Brain microvascular endothelial cell (primary cell): Measurements from ENCODE around the gene SDR9C7.
"Not testable (repeated sequence)": the region's sequence is repeated elsewhere in the genome, so short reads cannot be mapped to it uniquely, and the experiment has no call there.

Source experiments
- DNase-seq: peaks from one replicate; pipeline ENCODE4 v3.0.0-alpha.2; 2020
- H3K27ac ChIP-seq: fragments of 250-450 bp; sonication (Bioruptor Pico); 2 replicates; pipeline ENCODE4 v1.5.1; 2020; ENCODE audit warnings: mild to moderate bottlenecking, moderate library complexity
- H3K27me3 ChIP-seq: fragments of 250-450 bp; sonication (Bioruptor Pico); replicated peaks from 2 replicates; pipeline ENCODE4 v1.5.1; 2020; ENCODE audit warnings: mild to moderate bottlenecking
- H3K36me3 ChIP-seq: fragments of 250-450 bp; sonication (Bioruptor Pico); replicated peaks from 2 replicates; pipeline ENCODE4 v1.5.1; 2020; ENCODE audit warnings: mild to moderate bottlenecking
- H3K4me3 ChIP-seq: 2 replicates; pipeline ENCODE4 v1.5.1; 2011; ENCODE audit warnings: low read depth, mild to moderate bottlenecking, control low read depth, low read length, moderate library complexity
- in situ Hi-C: cut with HindIII; loops from 2 replicates; pipeline ENCODE4 v1.10.0; 2017; ENCODE audit warnings: low sequenced_read_pairs, low pct_ligation_motif_present
- TF ChIP-seq, protein P1 (sequence below): IDR thresholded peaks from 2 replicates; pipeline ENCODE4 v1.5.1; 2011; ENCODE audit warnings: low read depth, mild to moderate bottlenecking, moderate library complexity, low read length, control low read depth, inconsistent platforms; ENCODE audit errors: missing control alignments

SDR9C7 gene

DNA sequence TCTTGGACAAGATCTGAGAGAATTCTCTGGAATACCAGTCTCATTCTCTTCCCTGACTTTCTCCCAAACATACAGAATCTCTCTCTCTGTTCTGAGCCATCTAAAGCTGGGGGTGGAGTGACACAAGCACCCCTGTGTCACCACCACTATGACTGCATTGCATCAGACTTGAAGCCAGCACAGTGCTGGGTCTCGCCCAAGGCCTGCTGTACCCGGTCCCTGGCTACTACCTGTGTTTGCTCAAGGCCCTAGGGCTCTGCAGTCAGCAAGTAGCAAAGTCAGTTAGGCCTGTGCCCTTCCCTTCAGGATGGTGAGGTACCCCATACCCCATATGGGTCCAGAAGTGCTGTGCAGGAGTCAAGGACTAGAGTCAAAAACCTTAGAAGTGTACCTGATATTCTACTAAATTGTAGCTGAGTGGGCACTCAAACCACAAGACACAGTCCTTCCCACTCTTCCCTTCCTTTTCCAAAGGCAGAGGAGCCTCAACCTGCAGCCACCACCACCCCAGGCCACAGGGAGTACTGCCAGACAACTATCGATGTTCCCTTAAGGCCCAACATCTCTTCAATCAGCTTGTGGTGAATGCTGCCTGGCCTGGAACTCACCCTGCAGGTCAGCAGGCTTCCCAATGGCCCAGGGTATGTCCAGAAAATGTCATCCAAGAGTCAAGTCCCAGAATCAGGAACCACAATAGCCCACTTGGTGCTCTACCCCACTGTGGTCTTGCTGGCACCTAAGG, 44.4 kb upstream of the SDR9C7 start:
- Histone ChIP-seq H3K27ac (no peak overlapping the region), H3K27me3 (no peaks in the 10 kb centered on the region), H3K36me3 (no peaks in the 10 kb centered on the region), H3K4me3 (no peak overlapping the region)
- in situ Hi-C loops, result loop anchor here (25.0 kb wide), 1 partner anchor 216 kb away; the partner anchor contains the start of genes HSD17B6 and PRIM1
- TF ChIP-seq, protein P1, sequence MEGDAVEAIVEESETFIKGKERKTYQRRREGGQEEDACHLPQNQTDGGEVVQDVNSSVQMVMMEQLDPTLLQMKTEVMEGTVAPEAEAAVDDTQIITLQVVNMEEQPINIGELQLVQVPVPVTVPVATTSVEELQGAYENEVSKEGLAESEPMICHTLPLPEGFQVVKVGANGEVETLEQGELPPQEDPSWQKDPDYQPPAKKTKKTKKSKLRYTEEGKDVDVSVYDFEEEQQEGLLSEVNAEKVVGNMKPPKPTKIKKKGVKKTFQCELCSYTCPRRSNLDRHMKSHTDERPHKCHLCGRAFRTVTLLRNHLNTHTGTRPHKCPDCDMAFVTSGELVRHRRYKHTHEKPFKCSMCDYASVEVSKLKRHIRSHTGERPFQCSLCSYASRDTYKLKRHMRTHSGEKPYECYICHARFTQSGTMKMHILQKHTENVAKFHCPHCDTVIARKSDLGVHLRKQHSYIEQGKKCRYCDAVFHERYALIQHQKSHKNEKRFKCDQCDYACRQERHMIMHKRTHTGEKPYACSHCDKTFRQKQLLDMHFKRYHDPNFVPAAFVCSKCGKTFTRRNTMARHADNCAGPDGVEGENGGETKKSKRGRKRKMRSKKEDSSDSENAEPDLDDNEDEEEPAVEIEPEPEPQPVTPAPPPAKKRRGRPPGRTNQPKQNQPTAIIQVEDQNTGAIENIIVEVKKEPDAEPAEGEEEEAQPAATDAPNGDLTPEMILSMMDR, result no peak
- DNase-seq, result no peak

DNA sequence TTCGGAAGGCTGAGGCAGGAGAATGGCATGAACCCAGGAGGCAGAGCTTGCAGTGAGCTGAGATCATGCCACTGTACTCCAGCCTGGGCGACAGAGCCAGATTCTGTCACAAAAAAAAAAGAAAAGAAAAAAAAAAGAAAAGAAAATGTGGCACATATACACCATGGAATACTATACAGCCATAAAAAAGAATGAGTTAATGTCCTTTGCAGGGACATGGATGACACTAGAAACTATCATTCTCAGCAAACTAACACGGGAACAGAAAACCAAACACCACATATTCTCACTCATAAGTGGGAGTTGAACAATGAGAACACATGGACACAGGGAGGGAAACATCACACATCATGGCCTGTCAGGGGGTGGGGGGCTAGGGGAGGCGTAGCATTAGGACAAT, 43.2 kb upstream of the SDR9C7 start:
- in situ Hi-C loops, result loop anchor here (25.0 kb wide), 1 partner anchor 215 kb away; the partner anchor contains the start of genes HSD17B6 and PRIM1
- DNase-seq, result not testable (repeated sequence)

DNA sequence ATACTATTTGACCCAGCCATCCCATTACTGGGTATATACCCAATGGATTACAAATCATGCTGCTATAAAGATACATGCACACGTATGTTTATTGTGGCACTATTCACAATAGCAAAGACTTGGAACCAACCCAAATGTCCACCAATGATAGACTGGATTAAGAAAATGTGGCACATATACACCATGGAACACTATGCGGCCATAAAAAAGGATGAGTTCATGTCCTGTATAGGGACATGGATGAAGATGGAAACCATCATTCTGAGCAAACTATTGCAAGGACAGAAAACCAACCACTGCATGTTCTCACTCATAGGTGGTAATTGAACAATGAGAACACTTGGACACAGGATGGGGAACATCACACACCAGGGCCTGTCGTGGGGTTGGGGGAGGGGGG, 40.0 kb upstream of the SDR9C7 start:
- H3K27me3 ChIP-seq, H3K36me3 ChIP-seq, in situ Hi-C loops, DNase-seq, H3K27ac ChIP-seq, H3K4me3 ChIP-seq: not testable (repeated sequence)

More for the DNA sequence above, 43.2 kb upstream of the SDR9C7 start:
- not testable (repeated sequence) for H3K4me3 ChIP-seq, H3K36me3 ChIP-seq, H3K27ac ChIP-seq, H3K27me3 ChIP-seq

- H3K36me3 ChIP-seq, DNase-seq, in situ Hi-C loops: not testable (repeated sequence)
These were observed 34.7 kb upstream of the SDR9C7 start for GRCh38 chr12:56968910-56969309.

GRCh38 chr12:56965997-56966642, 31.9 kb upstream of the SDR9C7 start:
- H3K4me3 ChIP-seq, H3K27ac ChIP-seq, in situ Hi-C loops, DNase-seq, H3K36me3 ChIP-seq, H3K27me3 ChIP-seq: not testable (repeated sequence)

More at GRCh38 chr12:56968910-56969309, 34.7 kb upstream of the SDR9C7 start:
- not testable (repeated sequence) for H3K4me3 ChIP-seq, H3K27ac ChIP-seq, H3K27me3 ChIP-seq

DNA sequence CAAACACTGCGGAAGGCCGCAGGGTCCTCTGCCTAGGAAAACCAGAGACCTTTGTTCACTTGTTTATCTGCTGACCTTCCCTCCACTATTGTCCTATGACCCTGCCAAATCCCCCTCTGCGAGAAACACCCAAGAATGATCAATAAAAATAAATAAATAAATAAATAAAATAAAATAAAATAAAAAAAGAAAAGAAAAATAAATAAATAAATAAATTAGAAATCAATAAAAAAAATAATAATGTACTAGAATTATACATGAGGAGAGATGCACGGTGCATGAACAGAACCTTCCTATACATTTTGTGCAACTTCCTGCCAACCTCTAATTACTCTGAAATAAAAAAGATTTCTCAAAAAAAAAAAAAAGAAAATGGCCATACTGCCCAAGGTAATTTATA, 30.9 kb upstream of the SDR9C7 start:
- in situ Hi-C loops, DNase-seq, H3K27me3 ChIP-seq: not testable (repeated sequence)

GRCh38 chr12:56963557-56963956, 29.3 kb upstream of the SDR9C7 start:
- in situ Hi-C loops, H3K36me3 ChIP-seq, DNase-seq, H3K27ac ChIP-seq, H3K27me3 ChIP-seq, H3K4me3 ChIP-seq: not testable (repeated sequence)

More for the DNA sequence above, 30.9 kb upstream of the SDR9C7 start:
- H3K4me3 ChIP-seq, H3K36me3 ChIP-seq, H3K27ac ChIP-seq: not testable (repeated sequence)

DNA sequence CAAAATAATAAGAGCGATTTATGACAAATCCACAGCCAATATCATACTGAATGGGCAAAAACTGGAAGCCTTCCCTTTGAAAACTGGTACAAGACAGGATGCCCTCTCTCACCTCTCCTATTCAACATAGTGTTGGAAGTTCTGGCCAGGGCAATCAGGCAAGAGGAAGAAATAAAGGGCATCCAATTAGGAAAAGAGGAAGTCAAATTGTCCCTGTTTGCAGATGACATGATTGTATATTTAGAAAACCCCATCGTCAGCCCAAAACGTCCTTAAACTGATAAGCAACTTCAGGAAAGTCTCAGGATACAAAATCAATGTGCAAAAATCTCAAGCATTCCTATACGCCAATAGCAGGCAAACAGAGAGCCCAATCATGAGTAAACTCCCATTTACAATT, 28.0 kb upstream of the SDR9C7 start:
- H3K36me3 ChIP-seq, DNase-seq, H3K27me3 ChIP-seq, H3K4me3 ChIP-seq, H3K27ac ChIP-seq, in situ Hi-C loops: not testable (repeated sequence)

- H3K27me3 ChIP-seq, result no peaks in the 10 kb centered on the region
- H3K4me3 ChIP-seq, result no peak overlapping the region
- DNase-seq, result no peak
- in situ Hi-C loops, result no loop called here
- no peak overlapping the region for H3K27ac ChIP-seq
- TF ChIP-seq, protein P1, result no peak
- H3K36me3 ChIP-seq, result no peaks in the 10 kb centered on the region
These were observed 24.2 kb upstream of the SDR9C7 start for GRCh38 chr12:56958422-56958821.
